HepG2 (cell line): Measurements from ENCODE around the gene SH3PXD2A. TPM values are rescaled to one million over a fixed set of nuclear protein-coding genes. Genes with fewer than 3 reads are reported as not detected.

ENCODE experiments used
- ATAC-seq: fragments of 200-7000 bp; cut with Tn5 transposase; 3 replicates; pipeline ENCODE4 v1.9.1; 2020; ENCODE audit warnings: mild to moderate bottlenecking, moderate library complexity
- BruUV-seq: library from RNA; stranded (reverse); fragments of 400-500 nt; replicated peaks from 2 replicates; lab custom pipeline; 2021; lab: Mats Ljungman, UMichigan
- CTCF ChIA-PET: fragments of 300-600 bp; formaldehyde crosslinking; extraction: SDS; loops from one replicate; lab custom pipeline; 2021; ENCODE audit warnings: low total read pairs, inconsistent platforms, low intra/inter-chr PET ratio; lab: Yijun Ruan, JAX
- POLR2A ChIA-PET: fragments of 350-600 bp; sonication (Branson Sonifier 250); formaldehyde crosslinking; loops from one replicate; lab custom pipeline; 2020; ENCODE audit warnings: antibody characterized with exemption, inconsistent platforms; lab: Yijun Ruan, JAX
- DNase-seq: peaks from one replicate; pipeline ENCODE4 v3.0.0-alpha.2; 2015; ENCODE audit warnings: low spot score
- FAIRE-seq: peaks from 3 replicates; lab custom pipeline; 2011; peaks lifted over from hg19 to GRCh38; lab: Jason Lieb, UNC
- H2AFZ ChIP-seq: one replicate; pipeline ENCODE4 v1.6.1; 2011; ENCODE audit warnings: low read length, inconsistent platforms
- H3K27ac ChIP-seq: fragments of 300-600 bp; 3 replicates; pipeline ENCODE4 v1.8.0; 2011; ENCODE audit warnings: mixed run types, mild to moderate bottlenecking, mixed read lengths, low read length, inconsistent platforms; ENCODE audit not compliant: insufficient read depth; ENCODE audit errors: extremely low read length
- H3K27me3 ChIP-seq, 2 experiments: fragments of 200-600 bp in 1 of 2; 2 replicates in 1 of 2; 3 replicates in 1 of 2; pipeline versions ENCODE4 v1.6.0 to v1.8.0; 2011; ENCODE audit warnings: low read length in 2 of 2, mild to moderate bottlenecking in 2 of 2, moderate library complexity in 2 of 2, inconsistent platforms in 1 of 2; ENCODE audit not compliant: insufficient read depth in 2 of 2, control insufficient read depth in 1 of 2
- H3K36me3 ChIP-seq, 2 experiments: fragments of 200-600 bp in 1 of 2; replicated peaks in 1 of 2; 2 replicates in 1 of 2; 3 replicates in 1 of 2; pipeline versions ENCODE4 v1.5.1 to v1.8.0; 2011; ENCODE audit warnings: low read length in 2 of 2, inconsistent platforms in 1 of 2; ENCODE audit not compliant: insufficient read depth in 2 of 2, control insufficient read depth in 1 of 2
- H3K4me1 ChIP-seq: 2 replicates; pipeline ENCODE4 v1.5.1; 2012; ENCODE audit warnings: low read length, inconsistent platforms; ENCODE audit not compliant: insufficient read depth
- H3K4me2 ChIP-seq: 2 replicates; pipeline ENCODE4 v1.6.0; 2011; ENCODE audit warnings: low read depth, low read length, inconsistent platforms
- H3K4me3 ChIP-seq, 3 experiments: fragments of 200-600 bp in 1 of 3; sonication (generic), shearing (Covaris generic) in 1 of 3; replicated peaks in 1 of 3; 2 replicates each; pipeline ENCODE4 v1.5.1; 2011 to 2016; ENCODE audit warnings: low read length in 3 of 3, inconsistent platforms in 2 of 3, low read depth in 2 of 3, mild to moderate bottlenecking in 2 of 3, control low read depth in 1 of 3, mixed read lengths in 1 of 3; ENCODE audit not compliant: insufficient read depth in 1 of 3
- H3K79me2 ChIP-seq: one replicate; pipeline ENCODE4 v1.6.1; 2011; ENCODE audit warnings: low read length, inconsistent platforms; ENCODE audit not compliant: insufficient read depth
- H3K9ac ChIP-seq: 2 replicates; pipeline ENCODE4 v1.6.0; 2011; ENCODE audit warnings: mild to moderate bottlenecking, low read depth, low read length, inconsistent platforms; ENCODE audit not compliant: insufficient read depth
- H3K9me3 ChIP-seq: 2 replicates; pipeline ENCODE4 v1.5.1; 2012; ENCODE audit warnings: mild to moderate bottlenecking, low read length
- H4K20me1 ChIP-seq: 2 replicates; pipeline ENCODE4 v1.6.0; 2011; ENCODE audit warnings: inconsistent platforms, mild to moderate bottlenecking, low read length, moderate library complexity; ENCODE audit not compliant: insufficient read depth
- KDM2A ChIP-seq: sonication (generic); formaldehyde crosslinking; IDR thresholded peaks from 2 replicates; pipeline ENCODE4 v1.4.0; 2020; ENCODE audit warnings: low read depth, missing genetic modification reagents, borderline replicate concordance
- KLF6 ChIP-seq: IDR thresholded peaks from 2 replicates; pipeline ENCODE4 v1.8.0; 2016; ENCODE audit warnings: missing biosample characterization, missing genetic modification reagents
- MAFF ChIP-seq: IDR thresholded peaks from 2 replicates; pipeline ENCODE4 v1.6.1; 2011; ENCODE audit warnings: low read depth, low read length, improper control_type of control experiment
- TMF1 ChIP-seq: sonication (generic); formaldehyde crosslinking; IDR thresholded peaks from 2 replicates; pipeline ENCODE4 v1.8.1; 2022; ENCODE audit warnings: low read depth, missing genetic modification reagents
- ZFP36L1 ChIP-seq: sonication (generic); formaldehyde crosslinking; IDR thresholded peaks from 2 replicates; pipeline ENCODE4 v1.8.0; 2022; ENCODE audit warnings: mild to moderate bottlenecking, missing genetic modification reagents, moderate library complexity
- ZNF572 ChIP-seq: sonication (generic); formaldehyde crosslinking; IDR thresholded peaks from 2 replicates; pipeline ENCODE4 v1.5.1; 2020; ENCODE audit warnings: mild to moderate bottlenecking, missing genetic modification reagents
- WGBS: methylation state at CpG from one replicate; pipeline ENCODE4 v1.1.6; 2017; ENCODE audit warnings: low lambda C conversion rate; 5-methylcytosine and 5-hydroxymethylcytosine counted together
- in situ Hi-C: cut with HindIII; loops from 2 replicates; pipeline ENCODE4 v1.10.0; 2017; ENCODE audit warnings: low pct_unique_long_range_greater_than_20kb; ENCODE audit not compliant: extremely low pct_ligation_motif_present
- intact Hi-C: fragments of 100-400 bp; cut with micrococcal nuclease; formaldehyde crosslinking; loops from one replicate; pipeline ENCODE4 v1.10.0; 2022; ENCODE audit not compliant: unreplicated experiment
- polyA plus RNA-seq, 8 experiments: library from polyadenylated mRNA; depleted of rRNA in 3 of 8; stranded (reverse) in 7 of 8; unstranded in 1 of 8; fragments of >200 nt; fragmentation: Illumina TruSeq in 4 of 8; extraction: Trizol in 4 of 8; gene quantifications; 2 replicates each; pipeline versions ENCODE4 v1.2.1 to v1.2.3, GENCODE V29; 2011 to 2016; ENCODE audit warnings: low read depth in 4 of 8, missing spikeins in 1 of 8, mixed read lengths in 1 of 8; ENCODE audit not compliant: insufficient read depth in 1 of 8
- total RNA-seq, 5 experiments: library from RNA; depleted of rRNA; stranded (reverse); fragments of >200 nt; fragmentation: Illumina TruSeq; extraction: Trizol; gene quantifications; 2 replicates each; pipeline ENCODE4 v1.2.3, GENCODE V29; 2016; ENCODE audit warnings: low read depth in 1 of 5
- TF ChIP-seq, protein P1 (sequence below): sonication (generic); IDR thresholded peaks from 2 replicates; pipeline ENCODE4 v1.6.1; 2016; ENCODE audit warnings: low read depth, borderline replicate concordance
- TF ChIP-seq, protein P2 (sequence below): sonication (generic); formaldehyde crosslinking; IDR thresholded peaks from 2 replicates; pipeline ENCODE4 v1.4.0; 2020; ENCODE audit warnings: mild to moderate bottlenecking, missing genetic modification reagents

Gene SH3PXD2A
- total and polyA plus RNA-seq, 2 of the 13 experiments (the other 11 are each of a cell fraction or from before 2014, with no cell fraction given): 11.1 to 11.3 TPM

- FAIRE-seq (no peak), DNase-seq (no peak), ATAC-seq (no peak)
- Histone ChIP-seq H3K36me3 (peaks cover 8 to 27% of the 10 kb centered on the region in 2 experiments), H3K4me3 (no peak overlapping the region), H2AFZ (no peak overlapping the region), H3K4me1 (peaks cover 68% of the 10 kb centered on the region), H3K4me2 (peak overlapping the region; percentile 26; the same call in 1 of the 2 replicates), H3K9ac (no peak overlapping the region), H3K27ac (peak overlapping the region; percentile 28), H3K27me3 (no peaks in the 10 kb centered on the region; a peak in 1 of 5 replicates), H4K20me1 (peaks cover 9% of the 10 kb centered on the region; the same call in 1 of the 2 replicates), H3K9me3 (no peaks in the 10 kb centered on the region), H3K79me2 (peaks cover 74% of the 10 kb centered on the region)
- intact Hi-C loops (no loop called here), in situ Hi-C loops (no loop called here)
- ChIA-PET POLR2A (interaction anchor here (0.6 to 1.7 kb wide), 6 partner anchors 19 to 42 kb away, joined by 3 to 12 read pairs (median 4); no protein-coding TSS in a partner anchor), CTCF (no interaction called here)
- no TSS peak for BruUV-seq
- 42% methylated on average over 7 of the region's 7 CpGs for WGBS
- TF ChIP-seq TMF1 (no peak), KLF6 (CRISPR knock-in tag) (no peak), ZFP36L1 (CRISPR knock-in tag) (no peak), MAFF (no peak), KDM2A (CRISPR knock-in tag) (no peak), ZNF572 (CRISPR knock-in tag) (no peak)
- TF ChIP-seq, protein P1, sequence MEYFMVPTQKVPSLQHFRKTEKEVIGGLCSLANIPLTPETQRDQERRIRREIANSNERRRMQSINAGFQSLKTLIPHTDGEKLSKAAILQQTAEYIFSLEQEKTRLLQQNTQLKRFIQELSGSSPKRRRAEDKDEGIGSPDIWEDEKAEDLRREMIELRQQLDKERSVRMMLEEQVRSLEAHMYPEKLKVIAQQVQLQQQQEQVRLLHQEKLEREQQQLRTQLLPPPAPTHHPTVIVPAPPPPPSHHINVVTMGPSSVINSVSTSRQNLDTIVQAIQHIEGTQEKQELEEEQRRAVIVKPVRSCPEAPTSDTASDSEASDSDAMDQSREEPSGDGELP: peak; percentile 25; the same call in 1 of the 2 replicates
- TF ChIP-seq, protein P2, sequence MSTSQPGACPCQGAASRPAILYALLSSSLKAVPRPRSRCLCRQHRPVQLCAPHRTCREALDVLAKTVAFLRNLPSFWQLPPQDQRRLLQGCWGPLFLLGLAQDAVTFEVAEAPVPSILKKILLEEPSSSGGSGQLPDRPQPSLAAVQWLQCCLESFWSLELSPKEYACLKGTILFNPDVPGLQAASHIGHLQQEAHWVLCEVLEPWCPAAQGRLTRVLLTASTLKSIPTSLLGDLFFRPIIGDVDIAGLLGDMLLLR (CRISPR knock-in tag): no peak
These were observed 41.3 kb downstream of the SH3PXD2A start for GRCh38 chr10:103814105-103814504.
